ENCODE data around the gene VPS13C. TPM values are rescaled to one million over a fixed set of nuclear protein-coding genes. Genes with fewer than 3 reads are reported as not detected.
"Not testable (repeated sequence)": the region's sequence is repeated elsewhere in the genome, so short reads cannot be mapped to it uniquely, and the experiment has no call there.

The VPS13C gene
- total and polyA plus RNA-seq, 2 experiments from 2014 or later: 6.7 to 60.9 TPM

- Histone ChIP-seq H3K36me3 (replicated peaks; ENCODE audit: insufficient read depth, low read depth) (no peaks in the 10 kb centered on the region), H3K79me2 (peaks cover 75% of the 10 kb centered on the region), H3K27me3 (no peaks in the 10 kb centered on the region), H3K9me2 (replicated peaks; ENCODE audit: insufficient read depth) (no peaks in the 10 kb centered on the region), H3K4me3 (no peak overlapping the region), H2AFZ (no peak overlapping the region), H3K4me1 (ENCODE audit: insufficient read depth) (no peaks in the 10 kb centered on the region), H3K4me2 (no peak overlapping the region), H3K9me3 (ENCODE audit: low read depth) (no peaks in the 10 kb centered on the region), H4K20me1 (ENCODE audit: insufficient read depth, poor library complexity, severe bottlenecking) (peaks cover 4% of the 10 kb centered on the region), H3K27ac (no peak overlapping the region)
- TF ChIP-seq CTCF (IDR thresholded peaks at IDR 0.05; ENCODE audit: poor library complexity): no peak
- no peak for TF ChIP-seq EZH2phosphoT487 (IDR thresholded peaks at IDR 0.05; ENCODE audit: low read depth, severe bottlenecking, unreplicated experiment)
- no peak for TF ChIP-seq EZH2 (IDR thresholded peaks at IDR 0.05; ENCODE audit: borderline replicate concordance)
- 86% methylated on average over 4 of the region's 4 CpGs for WGBS (ENCODE audit: low lambda C conversion rate, missing lambda C conversion rate)
- DNase-seq (ENCODE audit: low spot score): no peak
These were observed 9.1 kb downstream of the VPS13C start for GRCh38 chr15:62051166-62051565.

- H3K4me2 ChIP-seq: no peak overlapping the region
- H3K4me3 ChIP-seq: no peak overlapping the region
- H2AFZ ChIP-seq: no peak overlapping the region
- peaks cover 73% of the 10 kb centered on the region for H3K79me2 ChIP-seq
- no peaks in the 10 kb centered on the region for H3K9me2 ChIP-seq (replicated peaks; ENCODE audit: insufficient read depth)
- no peaks in the 10 kb centered on the region for H3K9me3 ChIP-seq (ENCODE audit: low read depth)
- H3K4me1 ChIP-seq (ENCODE audit: insufficient read depth): no peaks in the 10 kb centered on the region
- H3K36me3 ChIP-seq (replicated peaks; ENCODE audit: insufficient read depth, low read depth): no peaks in the 10 kb centered on the region
- DNase-seq (ENCODE audit: low spot score): no peak
- H4K20me1 ChIP-seq (ENCODE audit: insufficient read depth, poor library complexity, severe bottlenecking): peaks cover 4% of the 10 kb centered on the region
- WGBS (ENCODE audit: low lambda C conversion rate, missing lambda C conversion rate): 38% methylated on average over 1 of the region's 1 CpG
- no peaks in the 10 kb centered on the region for H3K27me3 ChIP-seq
- TF ChIP-seq EZH2phosphoT487 (IDR thresholded peaks at IDR 0.05; ENCODE audit: low read depth, severe bottlenecking, unreplicated experiment): no peak
- no peak overlapping the region for H3K27ac ChIP-seq
These were observed 10.1 kb downstream of the VPS13C start for GRCh38 chr15:62050115-62050514.

GRCh38 chr15:62048254-62048653 is 12.0 kb downstream of the VPS13C start:
- H3K9me2 ChIP-seq (replicated peaks; ENCODE audit: insufficient read depth); H3K27me3 ChIP-seq; H3K36me3 ChIP-seq (replicated peaks; ENCODE audit: insufficient read depth, low read depth); H4K20me1 ChIP-seq (ENCODE audit: insufficient read depth, poor library complexity, severe bottlenecking); DNase-seq (ENCODE audit: low spot score); H3K9me3 ChIP-seq (ENCODE audit: low read depth); H3K4me3 ChIP-seq; H2AFZ ChIP-seq; H3K27ac ChIP-seq; H3K4me2 ChIP-seq; H3K4me1 ChIP-seq (ENCODE audit: insufficient read depth): not testable (repeated sequence)
- WGBS (ENCODE audit: low lambda C conversion rate, missing lambda C conversion rate): 96% methylated on average over 4 of the region's 4 CpGs
- peaks cover 57% of the 10 kb centered on the region for H3K79me2 ChIP-seq

GRCh38 chr15:62047282-62047827 is 12.9 kb downstream of the VPS13C start:
- no peaks in the 10 kb centered on the region for H3K9me3 ChIP-seq (ENCODE audit: low read depth)
- H3K36me3 ChIP-seq (replicated peaks; ENCODE audit: insufficient read depth, low read depth): no peaks in the 10 kb centered on the region
- no peak overlapping the region for H3K4me3 ChIP-seq
- no peaks in the 10 kb centered on the region for H3K4me1 ChIP-seq (ENCODE audit: insufficient read depth)
- no peaks in the 10 kb centered on the region for H3K27me3 ChIP-seq
- TF ChIP-seq CTCF (IDR thresholded peaks at IDR 0.05; ENCODE audit: poor library complexity) (no peak), EZH2phosphoT487 (IDR thresholded peaks at IDR 0.05; ENCODE audit: low read depth, severe bottlenecking, unreplicated experiment) (no peak), EZH2 (IDR thresholded peaks at IDR 0.05; ENCODE audit: borderline replicate concordance) (no peak)
- DNase-seq (ENCODE audit: low spot score): no peak
- peaks cover 4% of the 10 kb centered on the region for H4K20me1 ChIP-seq (ENCODE audit: insufficient read depth, poor library complexity, severe bottlenecking)
- peaks cover 49% of the 10 kb centered on the region for H3K79me2 ChIP-seq
- 100% methylated on average over 2 of the region's 2 CpGs for WGBS (ENCODE audit: low lambda C conversion rate, missing lambda C conversion rate)
- H3K4me2 ChIP-seq: no peak overlapping the region
- no peak overlapping the region for H2AFZ ChIP-seq
- H3K27ac ChIP-seq: no peak overlapping the region
- no peaks in the 10 kb centered on the region for H3K9me2 ChIP-seq (replicated peaks; ENCODE audit: insufficient read depth)

Data from hepatocyte (in vitro differentiated cells).